K562 (cell line): ENCODE data around the gene YAF2. TPM values are rescaled to one million over a fixed set of nuclear protein-coding genes. Genes with fewer than 3 reads are reported as not detected.

Experiments
- ATAC-seq: fragments of 200-7000 bp; cut with Tn5 transposase; 3 replicates; pipeline ENCODE4 v1.9.1; 2020; ENCODE audit warnings: moderate library complexity
- BruUV-seq: library from RNA; stranded (reverse); fragments of 400-500 nt; replicated peaks from 2 replicates; lab custom pipeline; 2021; lab: Mats Ljungman, UMichigan
- CTCF ChIA-PET: fragments of 300-600 bp; formaldehyde crosslinking; extraction: SDS; loops from one replicate; lab custom pipeline; 2021; ENCODE audit warnings: low intra/inter-chr PET ratio; lab: Yijun Ruan, JAX
- POLR2A ChIA-PET: fragments of 300-600, 350-650 bp; sonication (Branson Sonifier 250); formaldehyde crosslinking; extraction: SDS; loops from one replicate; lab custom pipeline; 2021; ENCODE audit warnings: antibody characterized with exemption, inconsistent platforms; lab: Yijun Ruan, JAX
- DNase-seq, 4 experiments: peaks; one replicate each; pipeline versions ENCODE4 v3.0.0 to v3.0.0-alpha.2; 2011 to 2018; ENCODE audit warnings: low spot score in 3 of 4, mixed read lengths in 3 of 4; ENCODE audit errors: extremely low read depth in 1 of 4
- FAIRE-seq: peaks from 2 replicates; lab custom pipeline; 2011; peaks lifted over from hg19 to GRCh38; lab: Jason Lieb, UNC
- H2AFZ ChIP-seq: 2 replicates; pipeline ENCODE4 v1.6.0; 2011; ENCODE audit warnings: low read depth, low read length, control low read depth, inconsistent platforms
- H3K27ac ChIP-seq: fragments of 200-600 bp; 3 replicates; pipeline ENCODE4 v1.8.0; 2011; ENCODE audit warnings: low read depth, mild to moderate bottlenecking, control low read depth, inconsistent platforms, low read length, moderate library complexity, mixed read lengths; ENCODE audit errors: extremely low read depth
- H3K27me3 ChIP-seq, 2 experiments: fragments of 300-600 bp in 1 of 2; 2 replicates in 1 of 2; 3 replicates in 1 of 2; pipeline versions ENCODE4 v1.6.0 to v1.8.0; 2011; ENCODE audit warnings: inconsistent platforms in 2 of 2, low read length in 2 of 2, mild to moderate bottlenecking in 1 of 2, mixed read lengths in 1 of 2, moderate library complexity in 1 of 2; ENCODE audit not compliant: control insufficient read depth in 2 of 2, insufficient read depth in 2 of 2
- H3K36me3 ChIP-seq: fragments of 300-600 bp; 3 replicates; pipeline ENCODE4 v1.8.0; 2011; ENCODE audit warnings: mild to moderate bottlenecking, low read length, inconsistent platforms; ENCODE audit not compliant: control insufficient read depth, insufficient read depth
- H3K4me1 ChIP-seq, 2 experiments: fragments of 200-600 bp in 1 of 2; replicated peaks in 1 of 2; 2 replicates in 1 of 2; 3 replicates in 1 of 2; pipeline versions ENCODE4 v1.5.1 to v1.8.0; 2011; ENCODE audit warnings: inconsistent platforms in 2 of 2, low read length in 2 of 2, mild to moderate bottlenecking in 1 of 2, mixed read lengths in 1 of 2, moderate library complexity in 1 of 2; ENCODE audit not compliant: control insufficient read depth in 2 of 2, insufficient read depth in 2 of 2
- H3K4me2 ChIP-seq: 2 replicates; pipeline ENCODE4 v1.6.1; 2011; ENCODE audit warnings: low read length, control low read depth, inconsistent platforms, mixed read lengths; ENCODE audit not compliant: insufficient read depth
- H3K4me3 ChIP-seq: fragments of 200-600 bp; sonication (generic), shearing (Covaris generic); 2 replicates; pipeline ENCODE4 v1.5.1; 2016; ENCODE audit warnings: control low read depth, inconsistent platforms
- H3K79me2 ChIP-seq: fragments of 200-600 bp; 3 replicates; pipeline ENCODE4 v1.8.0; 2011; ENCODE audit warnings: low read length, inconsistent platforms; ENCODE audit not compliant: control insufficient read depth, insufficient read depth
- H3K9ac ChIP-seq, 2 experiments: 2 replicates each; pipeline versions ENCODE4 v1.6.0 to v1.6.1; 2011; ENCODE audit warnings: low read depth in 2 of 2, low read length in 2 of 2, control low read depth in 1 of 2, inconsistent platforms in 1 of 2, mild to moderate bottlenecking in 1 of 2, mixed read lengths in 1 of 2; ENCODE audit not compliant: insufficient read depth in 1 of 2
- H3K9me1 ChIP-seq: one replicate; pipeline ENCODE4 v1.6.0; 2011; ENCODE audit warnings: inconsistent platforms, mild to moderate bottlenecking, low read length, moderate library complexity; ENCODE audit not compliant: control insufficient read depth, insufficient read depth
- H3K9me3 ChIP-seq: replicated peaks from 2 replicates; pipeline ENCODE4 v1.5.1; 2011; ENCODE audit warnings: low read depth, low read length, inconsistent platforms; ENCODE audit not compliant: control insufficient read depth, insufficient read depth
- H4K20me1 ChIP-seq: replicated peaks from 2 replicates; pipeline ENCODE4 v1.6.1; 2011; ENCODE audit warnings: low read length, inconsistent platforms, mixed read lengths; ENCODE audit not compliant: control insufficient read depth, insufficient read depth
- ESRRA ChIP-seq: fragments of 450-650 bp; IDR thresholded peaks from 2 replicates; pipeline ENCODE4 v1.6.1; 2014; ENCODE audit warnings: low read depth, mild to moderate bottlenecking, moderate library complexity, borderline replicate concordance
- KHSRP ChIP-seq: fragments of 450-650 bp; IDR thresholded peaks from 2 replicates; pipeline ENCODE4 v1.6.1; 2017
- MCM7 ChIP-seq, 2 experiments: fragments of 450-650 bp; IDR thresholded peaks; 2 replicates each; pipeline ENCODE4 v1.6.1; 2016 to 2018
- RCOR1 ChIP-seq, 2 experiments: IDR thresholded peaks; 2 replicates each; pipeline ENCODE4 v1.6.1; 2012; ENCODE audit warnings: low read depth in 2 of 2, low read length in 2 of 2, borderline replicate concordance in 1 of 2, improper control_type of control experiment in 1 of 2
- SP2 ChIP-seq: IDR thresholded peaks from 2 replicates; pipeline ENCODE4 v1.6.1; 2011; ENCODE audit warnings: mild to moderate bottlenecking, low read depth, low read length, moderate library complexity; ENCODE audit not compliant: poor library complexity, severe bottlenecking; ENCODE audit errors: extremely low read depth
- ZSCAN29 ChIP-seq: fragments of 450-650 bp; IDR thresholded peaks from 2 replicates; pipeline ENCODE4 v1.6.1; 2017
- in situ Hi-C: fragments of 300-500 bp; cut with MboI; formaldehyde crosslinking; loops from 4 replicates; pipeline ENCODE4 v1.15.0; 2018; ENCODE audit warnings: inconsistent platforms, mixed read lengths
- intact Hi-C: fragments of 100-400 bp; cut with micrococcal nuclease; formaldehyde crosslinking; loops from 2 replicates; pipeline ENCODE4 v1.14.2; 2022
- polyA plus RNA-seq, 8 experiments: library from polyadenylated mRNA; depleted of rRNA in 4 of 8; stranded (reverse) in 5 of 8; unstranded in 3 of 8; fragments of >200 nt; fragmentation: Nextera tagmentation in 2 of 8; fragmentation: Illumina TruSeq in 1 of 8; extraction: Ambion mirVana in 2 of 8; extraction: Trizol in 1 of 8; gene quantifications; 2 replicates each; pipeline versions ENCODE4 v1.2.1 to v1.2.3, GENCODE V29; 2011 to 2014; ENCODE audit warnings: inconsistent platforms in 1 of 8, missing spikeins in 1 of 8
- total RNA-seq, 7 experiments: library from RNA; depleted of rRNA in 6 of 7; stranded (reverse); fragments of >200 nt in 6 of 7; fragmentation: Illumina TruSeq in 2 of 7; extraction: Trizol in 2 of 7; gene quantifications; 2 replicates each; pipeline versions ENCODE4 v1.2.1 to v1.2.3, GENCODE V29; 2011 to 2021; ENCODE audit warnings: low replicate concordance in 1 of 7
- TF ChIP-seq, protein P1 (sequence below): fragments of 450-650 bp; IDR thresholded peaks from 2 replicates; pipeline ENCODE4 v1.6.1; 2017; ENCODE audit warnings: antibody characterized with exemption, mild to moderate bottlenecking

YAF2 gene
- total and polyA plus RNA-seq, 9 of the 15 experiments (the other 6 are each of a cell fraction or from before 2014, with no cell fraction given), result 10.6 to 26.4 (median 21.3) TPM

DNA sequence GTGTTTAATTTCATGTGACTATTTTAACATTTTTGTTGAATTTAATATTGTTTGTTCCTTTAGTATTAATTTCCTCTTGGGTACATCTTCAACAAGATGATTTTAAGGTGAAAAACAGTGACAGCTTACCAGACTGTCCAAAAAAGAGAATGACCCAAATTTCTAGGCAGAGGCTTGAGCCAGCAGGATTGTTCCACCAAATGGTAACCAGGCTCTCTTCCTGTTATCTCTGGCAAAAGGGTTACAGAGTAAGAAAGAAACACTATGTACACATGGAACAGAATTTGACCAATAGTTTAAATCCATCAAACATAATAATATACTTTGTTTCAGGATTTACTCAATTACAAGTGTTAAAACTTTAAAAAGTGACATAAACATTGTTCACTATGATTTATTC lies 39.0 kb downstream of the YAF2 start:
- Histone ChIP-seq H3K4me2 (no peak overlapping the region), H3K4me3 (no peak overlapping the region), H3K27ac (no peak overlapping the region), H4K20me1 (no peaks in the 10 kb centered on the region), H3K27me3 (no peaks in the 10 kb centered on the region), H3K4me1 (0 out of 5 replicates have a peak, but pooled peaks cover 0 to 3% of the 10 kb centered on the region in 2 experiments), H3K9me3 (no peaks in the 10 kb centered on the region), H3K9ac (no peak overlapping the region), H2AFZ (no peak overlapping the region), H3K9me1 (no peaks in the 10 kb centered on the region), H3K79me2 (no peaks in the 10 kb centered on the region), H3K36me3 (peaks cover 6% of the 10 kb centered on the region)
- in situ Hi-C loops, result no loop called here
- intact Hi-C loops, result no loop called here
- ChIA-PET CTCF (no interaction called here), POLR2A (no interaction called here)
- DNase-seq (no peak), ATAC-seq (no peak), FAIRE-seq (no peak)
- no TSS peak for BruUV-seq
- TF ChIP-seq ZSCAN29, result no peak
- TF ChIP-seq KHSRP, result no peak
- TF ChIP-seq ESRRA, result no peak
- TF ChIP-seq, protein P1, sequence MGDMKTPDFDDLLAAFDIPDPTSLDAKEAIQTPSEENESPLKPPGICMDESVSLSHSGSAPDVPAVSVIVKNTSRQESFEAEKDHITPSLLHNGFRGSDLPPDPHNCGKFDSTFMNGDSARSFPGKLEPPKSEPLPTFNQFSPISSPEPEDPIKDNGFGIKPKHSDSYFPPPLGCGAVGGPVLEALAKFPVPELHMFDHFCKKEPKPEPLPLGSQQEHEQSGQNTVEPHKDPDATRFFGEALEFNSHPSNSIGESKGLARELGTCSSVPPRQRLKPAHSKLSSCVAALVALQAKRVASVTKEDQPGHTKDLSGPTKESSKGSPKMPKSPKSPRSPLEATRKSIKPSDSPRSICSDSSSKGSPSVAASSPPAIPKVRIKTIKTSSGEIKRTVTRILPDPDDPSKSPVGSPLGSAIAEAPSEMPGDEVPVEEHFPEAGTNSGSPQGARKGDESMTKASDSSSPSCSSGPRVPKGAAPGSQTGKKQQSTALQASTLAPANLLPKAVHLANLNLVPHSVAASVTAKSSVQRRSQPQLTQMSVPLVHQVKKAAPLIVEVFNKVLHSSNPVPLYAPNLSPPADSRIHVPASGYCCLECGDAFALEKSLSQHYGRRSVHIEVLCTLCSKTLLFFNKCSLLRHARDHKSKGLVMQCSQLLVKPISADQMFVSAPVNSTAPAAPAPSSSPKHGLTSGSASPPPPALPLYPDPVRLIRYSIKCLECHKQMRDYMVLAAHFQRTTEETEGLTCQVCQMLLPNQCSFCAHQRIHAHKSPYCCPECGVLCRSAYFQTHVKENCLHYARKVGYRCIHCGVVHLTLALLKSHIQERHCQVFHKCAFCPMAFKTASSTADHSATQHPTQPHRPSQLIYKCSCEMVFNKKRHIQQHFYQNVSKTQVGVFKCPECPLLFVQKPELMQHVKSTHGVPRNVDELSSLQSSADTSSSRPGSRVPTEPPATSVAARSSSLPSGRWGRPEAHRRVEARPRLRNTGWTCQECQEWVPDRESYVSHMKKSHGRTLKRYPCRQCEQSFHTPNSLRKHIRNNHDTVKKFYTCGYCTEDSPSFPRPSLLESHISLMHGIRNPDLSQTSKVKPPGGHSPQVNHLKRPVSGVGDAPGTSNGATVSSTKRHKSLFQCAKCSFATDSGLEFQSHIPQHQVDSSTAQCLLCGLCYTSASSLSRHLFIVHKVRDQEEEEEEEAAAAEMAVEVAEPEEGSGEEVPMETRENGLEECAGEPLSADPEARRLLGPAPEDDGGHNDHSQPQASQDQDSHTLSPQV, result no peak
- TF ChIP-seq SP2, result no peak
- TF ChIP-seq RCOR1 (IDR thresholded peaks at IDR 0.05; ENCODE audit: borderline replicate concordance in 1 of 2, low read depth in 2 of 2, low read length in 2 of 2), result no peak
- TF ChIP-seq MCM7 (IDR thresholded peaks at IDR 0.05), result no peak
